GM19023 (cell line): Measurements from ENCODE around the gene NFATC1.
A peak's percentile ranks its signal among the peaks of the same experiment; 100 is the strongest.
"Not testable (repeated sequence)": the region's sequence is repeated elsewhere in the genome, so short reads cannot be mapped to it uniquely, and the experiment has no call there.

ENCODE experiments used
- ATAC-seq: cut with Tn5 transposase; IDR thresholded peaks from one replicate; pipeline ENCODE4 v1.9.1; 2021; ENCODE audit warnings: mild to moderate bottlenecking, moderate library complexity; ENCODE audit not compliant: unreplicated experiment

NFATC1 gene

DNA sequence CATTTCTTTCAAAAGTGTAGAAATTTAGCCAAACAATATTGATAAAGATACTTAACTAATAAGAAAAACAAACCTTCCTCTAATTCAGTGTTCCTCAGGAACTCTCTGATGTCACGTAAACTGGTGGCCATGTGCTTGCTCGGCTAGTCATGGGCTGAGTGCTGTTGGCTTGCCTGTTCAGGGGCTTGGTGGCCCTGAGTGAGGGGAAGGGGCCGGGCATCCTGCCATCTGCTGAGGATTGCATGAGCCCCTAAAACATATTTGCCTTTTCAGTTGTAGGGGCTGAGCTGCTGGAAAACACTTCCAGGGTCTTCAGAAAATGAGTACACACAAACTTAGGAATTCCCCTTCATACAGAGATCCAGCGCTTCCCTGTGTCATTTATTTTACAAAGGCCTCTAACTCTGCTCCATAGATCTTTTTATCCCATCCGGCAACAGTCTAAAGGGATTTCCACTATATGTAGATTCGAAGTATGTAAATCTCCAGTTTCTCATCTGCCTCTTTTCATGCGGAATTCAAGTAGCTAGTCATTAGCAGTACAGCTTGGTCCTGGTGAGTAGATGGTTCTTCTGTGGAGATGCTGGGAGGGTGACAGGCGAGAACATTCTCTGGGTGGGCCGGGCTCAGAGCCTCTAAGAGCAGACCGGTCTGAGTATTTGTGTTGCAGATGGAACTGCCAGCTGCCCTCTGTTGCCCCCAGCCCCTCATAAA is 20.1 kb upstream of the NFATC1 start:
- no peak for ATAC-seq

GRCh38 chr18:79376661-79377060 is 19.1 kb upstream of the NFATC1 start:
- not testable (repeated sequence) for ATAC-seq

GRCh38 chr18:79377187-79377891 is 18.4 kb upstream of the NFATC1 start:
- ATAC-seq: no peak

DNA sequence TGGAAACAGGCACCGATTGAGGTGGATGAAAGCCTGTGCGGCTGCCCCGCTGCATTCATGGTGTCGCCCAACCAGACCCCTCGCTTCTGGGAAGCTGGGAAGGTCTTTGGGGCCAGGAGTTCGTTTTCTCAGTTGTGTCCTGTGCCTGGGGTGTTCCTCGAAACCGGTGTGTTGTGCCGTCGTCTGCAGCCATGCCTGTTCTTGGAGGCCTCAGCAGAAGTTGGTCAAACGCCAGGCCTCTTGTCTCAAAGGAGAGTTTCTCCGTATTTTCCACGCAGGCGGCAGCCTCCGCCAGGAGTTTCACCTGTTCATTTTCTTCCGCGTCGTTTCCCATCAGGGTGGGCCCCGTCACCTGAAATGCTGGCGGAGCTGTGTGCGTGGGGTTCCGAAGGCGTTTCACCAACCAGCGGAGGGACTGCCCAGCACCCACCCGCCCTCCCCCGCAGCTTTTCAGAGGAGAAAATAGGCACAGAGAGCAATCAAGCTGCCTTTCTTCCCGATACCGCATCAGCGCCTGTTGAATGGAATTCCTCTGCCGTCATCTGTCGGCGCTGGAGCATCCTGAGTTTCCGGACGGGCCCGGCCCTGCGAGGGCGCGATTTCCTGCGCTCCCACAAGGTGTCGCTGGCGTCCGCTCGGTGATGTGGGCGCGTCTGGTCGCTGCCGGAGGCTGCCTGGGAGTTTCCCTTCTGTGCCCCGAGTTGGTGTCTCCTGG is 17.0 kb upstream of the NFATC1 start:
- peak; percentile 51 for ATAC-seq

GRCh38 chr18:79379251-79379905 is 16.4 kb upstream of the NFATC1 start:
- no peak for ATAC-seq

DNA sequence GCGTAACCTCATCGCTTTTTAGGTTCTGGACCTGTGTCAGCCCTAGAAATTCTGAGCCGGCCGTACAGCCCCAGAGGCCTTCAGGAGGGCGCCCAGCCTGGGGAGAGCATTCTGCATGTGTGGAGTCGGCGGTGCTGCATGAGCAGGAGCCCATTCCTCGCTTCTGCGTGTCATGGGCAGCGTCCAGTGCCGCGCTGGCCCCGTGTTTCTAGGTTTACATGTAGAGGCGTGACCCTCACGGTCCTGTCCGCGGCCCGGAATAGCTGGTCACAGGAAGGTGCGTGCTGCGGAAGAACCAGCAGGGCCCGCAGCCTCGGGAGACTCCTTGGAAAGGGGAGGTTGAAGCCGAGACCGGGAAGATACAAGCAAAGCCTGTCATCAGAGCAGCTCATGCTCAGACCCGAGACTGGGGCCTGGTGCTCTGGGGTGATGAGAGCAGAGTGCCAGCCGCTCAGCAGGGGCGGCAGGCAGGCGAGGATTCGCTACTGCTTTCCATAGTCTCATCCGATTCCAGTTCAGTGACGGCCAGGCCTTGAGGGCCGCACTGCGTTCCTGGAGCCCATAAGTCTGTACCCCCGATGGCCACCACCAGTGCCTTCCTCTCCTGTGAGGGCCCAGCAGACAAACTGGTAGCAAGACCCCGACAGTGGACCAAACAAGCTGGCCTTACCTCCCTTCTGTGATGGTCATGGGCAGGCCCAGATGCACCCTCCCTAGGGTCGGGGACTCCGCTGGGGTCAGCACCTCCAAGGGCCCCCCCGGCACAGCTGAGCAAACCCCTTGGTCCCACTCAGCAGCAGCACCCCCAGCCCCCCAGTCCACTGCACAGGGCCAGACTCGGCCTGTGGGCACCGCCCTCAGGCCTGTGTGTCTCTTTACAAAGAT is 15.6 kb upstream of the NFATC1 start:
- ATAC-seq: no peak

DNA sequence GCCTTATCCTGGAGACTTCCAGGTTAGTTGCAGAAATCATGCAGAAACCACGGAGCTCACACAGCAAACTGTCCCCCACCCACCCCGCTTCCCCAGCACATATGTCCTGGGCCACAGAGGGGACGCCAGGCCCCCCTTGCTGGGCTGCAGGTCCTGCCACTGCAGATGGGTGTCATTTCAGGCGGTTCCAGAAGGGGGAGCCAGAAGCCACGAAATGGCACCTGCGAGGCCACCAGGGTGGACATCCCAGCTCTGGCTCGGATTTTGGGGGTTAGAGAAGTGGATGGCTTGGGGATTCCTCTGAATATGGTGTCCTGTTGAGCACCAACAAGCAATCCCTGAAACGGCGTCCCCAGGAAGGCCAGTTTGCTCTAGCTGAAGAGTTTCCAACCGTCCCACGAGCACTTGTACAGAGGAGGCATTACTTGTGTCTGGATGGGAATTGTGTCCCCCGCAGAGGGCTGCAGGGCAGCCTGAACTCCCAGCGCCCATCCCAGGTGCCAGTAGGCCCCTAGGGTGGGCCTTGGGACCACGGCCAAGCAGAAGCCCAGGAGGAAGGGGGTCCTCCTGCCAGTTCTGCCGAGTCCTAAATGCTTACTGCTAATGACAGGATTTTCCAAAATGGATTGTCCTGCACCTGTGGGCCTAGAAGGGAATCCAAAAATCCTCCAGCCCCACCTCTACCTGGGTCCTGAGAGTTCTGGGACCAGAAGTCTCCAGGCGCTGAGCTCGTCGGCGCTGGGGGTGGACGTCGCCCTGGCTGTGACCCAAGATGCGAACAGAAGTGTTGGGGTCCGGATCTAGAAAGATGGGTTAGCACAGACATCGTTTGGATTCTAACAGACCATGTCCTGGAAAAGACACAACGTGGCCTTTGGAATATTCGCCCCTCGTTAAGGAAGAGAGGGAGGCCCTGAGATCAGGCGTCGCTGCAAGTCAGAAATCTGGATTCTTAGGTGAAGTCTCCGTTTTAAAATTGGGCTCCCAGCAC is 14.6 kb upstream of the NFATC1 start:
- ATAC-seq: no peak

DNA sequence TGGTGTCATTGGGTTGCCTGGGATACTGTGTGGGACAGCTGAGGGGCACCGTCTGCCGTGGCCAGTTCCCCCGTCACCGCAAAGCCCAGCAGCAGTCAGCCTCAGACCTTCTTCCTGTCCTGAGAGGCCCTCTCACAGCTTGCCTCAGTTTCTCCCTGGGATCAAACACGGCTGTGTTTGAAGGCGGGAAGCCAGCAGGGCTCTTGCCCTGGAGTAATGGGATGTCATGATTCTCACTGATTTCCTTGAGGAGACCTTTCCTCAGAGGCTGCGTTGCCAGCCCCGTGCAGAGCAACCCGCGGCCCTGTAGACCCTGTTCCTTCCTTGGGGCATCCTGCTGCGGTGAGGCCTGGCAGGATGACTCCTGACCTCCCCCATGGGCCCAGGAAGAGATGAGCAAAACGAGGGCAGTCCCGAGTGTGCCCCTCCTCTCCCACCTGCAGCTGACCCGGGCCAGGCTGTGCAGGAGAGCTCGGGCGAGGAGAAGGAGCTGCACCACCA is 13.9 kb upstream of the NFATC1 start:
- ATAC-seq: no peak

GRCh38 chr18:79382681-79383387 is 12.9 kb upstream of the NFATC1 start:
- no peak for ATAC-seq

GRCh38 chr18:79383388-79384056 is 12.2 kb upstream of the NFATC1 start:
- no peak for ATAC-seq

- no peak for ATAC-seq
These were observed 11.5 kb upstream of the NFATC1 start for GRCh38 chr18:79384151-79384807.

- no peak for ATAC-seq
These were observed 10.9 kb upstream of the NFATC1 start for GRCh38 chr18:79384834-79385233.

DNA sequence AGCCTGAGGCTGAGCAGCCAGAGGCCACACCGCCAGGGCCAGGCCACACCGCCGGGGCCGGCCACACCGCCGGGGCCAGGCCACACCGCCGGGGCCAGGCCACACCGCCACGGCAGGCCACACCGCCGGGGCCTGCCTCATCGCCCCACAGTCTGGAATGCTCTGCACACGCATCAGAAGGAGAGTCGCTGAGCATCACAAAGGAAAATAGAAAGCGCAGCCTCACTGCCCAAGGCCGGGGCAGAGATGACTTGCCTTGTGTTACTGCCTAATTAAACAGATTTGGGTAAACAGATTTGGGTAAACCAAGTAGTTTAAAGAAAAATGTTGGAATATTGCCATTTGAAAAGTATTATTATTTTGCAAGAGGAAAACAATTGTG is 10.4 kb upstream of the NFATC1 start:
- ATAC-seq: no peak

- no peak for ATAC-seq
These were observed 9.9 kb upstream of the NFATC1 start for GRCh38 chr18:79385708-79386341.

- no peak for ATAC-seq
These were observed 9.2 kb upstream of the NFATC1 start for GRCh38 chr18:79386547-79386946.

DNA sequence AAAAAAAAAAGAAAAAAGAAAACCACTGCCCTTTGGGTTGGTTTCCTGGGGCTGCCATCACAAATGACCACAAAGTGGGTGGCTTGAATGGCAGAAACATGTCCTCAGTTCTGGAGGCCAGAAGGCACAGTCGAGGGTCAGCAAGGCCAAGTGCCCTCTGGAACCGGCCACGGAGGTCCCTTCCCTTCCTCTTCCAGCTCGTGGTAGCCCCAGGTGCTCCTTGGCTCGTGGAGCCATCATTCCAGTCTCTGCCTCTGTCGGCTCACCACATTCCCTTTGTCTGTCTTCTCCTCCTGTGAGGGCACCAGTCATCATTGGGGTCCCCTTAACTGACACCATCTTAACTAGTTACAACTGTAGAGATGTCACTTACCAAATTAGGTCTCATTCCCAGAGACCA is 8.5 kb upstream of the NFATC1 start:
- no peak for ATAC-seq

- ATAC-seq: no peak
These were observed 8.1 kb upstream of the NFATC1 start for GRCh38 chr18:79387615-79388014.
